Sigmoid colon (tissue), 7 donors: ENCODE measurements around the gene RBM28. TPM values are rescaled to one million over a fixed set of nuclear protein-coding genes. Genes with fewer than 3 reads are reported as not detected.

Experiments
- DNase-seq: peaks from one replicate; pipeline ENCODE4 v3.0.0-alpha.2; 2019
- H3K27ac ChIP-seq, 4 donors: fragments of 200-600 bp; sonication (generic); one replicate each; pipeline ENCODE4 v1.5.1; 2016 to 2019; ENCODE audit warnings: mild to moderate bottlenecking in 1 of 4
- H3K27me3 ChIP-seq, 3 donors: fragments of 200-600 bp; sonication (generic); one replicate each; pipeline ENCODE4 v1.5.1; 2019; ENCODE audit warnings: mild to moderate bottlenecking in 1 of 3
- H3K36me3 ChIP-seq, 4 donors: fragments of 200-600 bp; sonication (generic); one replicate each; pipeline ENCODE4 v1.5.1; 2016 to 2019
- H3K4me1 ChIP-seq, 4 donors: fragments of 200-600 bp; sonication (generic); one replicate each; pipeline ENCODE4 v1.5.1; 2017 to 2019
- H3K4me3 ChIP-seq, 4 donors: fragments of 200-600 bp; sonication (generic); one replicate each; pipeline ENCODE4 v1.5.1; 2017 to 2019; ENCODE audit warnings: mild to moderate bottlenecking in 2 of 4, moderate library complexity in 1 of 4
- H3K9me3 ChIP-seq, 4 donors: fragments of 200-600 bp in 3 of 4; sonication (generic) in 3 of 4; one replicate each; pipeline versions ENCODE4 v1.5.1 to v1.6.1; 2013 to 2019
- CTCF ChIP-seq, 4 experiments: fragments of 450-650 bp in 3 of 4; fragments of 200-600 bp in 1 of 4; IDR thresholded peaks; one replicate each; pipeline ENCODE4 v1.5.1; 2016 to 2019; ENCODE audit warnings: antibody characterized with exemption in 4 of 4, mild to moderate bottlenecking in 3 of 4, moderate library complexity in 2 of 4
- EP300 ChIP-seq, 4 donors: sonication (generic); formaldehyde crosslinking; IDR thresholded peaks; one replicate each; pipeline ENCODE4 v1.6.1; 2017; ENCODE audit warnings: antibody characterized with exemption in 4 of 4
- POLR2A ChIP-seq, 2 donors: fragments of 450-650 bp; IDR thresholded peaks; one replicate each; pipeline ENCODE4 v1.6.1; 2016; ENCODE audit warnings: antibody characterized with exemption in 2 of 2, mild to moderate bottlenecking in 2 of 2, moderate library complexity in 2 of 2
- POLR2AphosphoS5 ChIP-seq, 4 donors: sonication (generic); formaldehyde crosslinking; IDR thresholded peaks; one replicate each; pipeline ENCODE4 v1.6.1; 2017; ENCODE audit warnings: antibody characterized with exemption in 4 of 4
- WGBS, 2 donors: extraction: QIAGEN DNeasy Blood & Tissue Kit; methylation state at CpG; one replicate each; pipeline ENCODE4 v1.1.7; 2013; 5-methylcytosine and 5-hydroxymethylcytosine counted together
- intact Hi-C: fragments of 100-400 bp; cut with DNase I; formaldehyde crosslinking; loops from one replicate; pipeline ENCODE4 v1.15.1; 2023
- polyA plus RNA-seq, 3 donors: library from polyadenylated mRNA; stranded (reverse); fragments of 200-250 nt; gene quantifications; one replicate each; pipeline ENCODE4 v1.2.3, GENCODE V29; 2013
- total RNA-seq, 4 donors: library from RNA; depleted of rRNA; stranded (reverse); fragments of >200 nt; gene quantifications; one replicate each; pipeline ENCODE4 v1.1.0, GENCODE V29; 2016
- donor health status: healthy with polysubstance abuse.
- donor health status: Bipolar disorder and iron deficiency.
- donor health status: healthy.

RBM28 gene
- total and polyA plus RNA-seq, 7 donors, result 6.6 to 36.3 (median 15.1) TPM

GRCh38 chr7:128260069-128260795, 83.5 kb downstream of the RBM28 start:
- no peaks in the 10 kb centered on the region for H3K9me3 ChIP-seq
- no peaks in the 10 kb centered on the region for H3K27me3 ChIP-seq
- 62 to 85% methylated on average over 12 of the region's 12 CpGs for WGBS, 2 donors
- TF ChIP-seq POLR2A (IDR thresholded peaks at IDR 0.05) (no peak), EP300 (IDR thresholded peaks at IDR 0.05) (no peak), CTCF (IDR thresholded peaks at IDR 0.05) (no peak), POLR2AphosphoS5 (IDR thresholded peaks at IDR 0.05) (no peak)
- H3K27ac ChIP-seq, result no peak overlapping the region
- no peaks in the 10 kb centered on the region for H3K4me1 ChIP-seq
- DNase-seq, result no peak
- H3K36me3 ChIP-seq, result no peaks in the 10 kb centered on the region
- intact Hi-C loops, result no loop called here
- no peak overlapping the region for H3K4me3 ChIP-seq

- TF ChIP-seq CTCF (IDR thresholded peaks at IDR 0.05) (no peak), POLR2A (IDR thresholded peaks at IDR 0.05) (no peak), EP300 (IDR thresholded peaks at IDR 0.05) (no peak), POLR2AphosphoS5 (IDR thresholded peaks at IDR 0.05) (no peak)
- intact Hi-C loops, result no loop called here
- Histone ChIP-seq H3K27ac (no peak overlapping the region), H3K4me3 (no peak overlapping the region), H3K9me3 (no peaks in the 10 kb centered on the region), H3K36me3 (no peaks in the 10 kb centered on the region), H3K4me1 (no peaks in the 10 kb centered on the region), H3K27me3 (no peaks in the 10 kb centered on the region)
- 21 to 61% methylated on average over 11 of the region's 11 CpGs for WGBS, 2 donors
- DNase-seq, result no peak
Observed at GRCh38 chr7:128259131-128260061, 84.3 kb downstream of the RBM28 start.

GRCh38 chr7:128257458-128257857, 86.2 kb downstream of the RBM28 start:
- DNase-seq, result no peak
- no peak overlapping the region for H3K27ac ChIP-seq
- intact Hi-C loops, result no loop called here
- no peaks in the 10 kb centered on the region for H3K27me3 ChIP-seq
- TF ChIP-seq POLR2A (IDR thresholded peaks at IDR 0.05), result no peak
- H3K9me3 ChIP-seq, result no peaks in the 10 kb centered on the region
- H3K4me3 ChIP-seq, result no peak overlapping the region
- H3K4me1 ChIP-seq, result no peaks in the 10 kb centered on the region
- H3K36me3 ChIP-seq, result no peaks in the 10 kb centered on the region
- WGBS, 2 donors, result 91% methylated on average over 14 of the region's 14 CpGs

GRCh38 chr7:128255271-128255670, 88.4 kb downstream of the RBM28 start:
- no peaks in the 10 kb centered on the region for H3K4me1 ChIP-seq
- intact Hi-C loops, result no loop called here
- H3K27me3 ChIP-seq, result no peaks in the 10 kb centered on the region
- H3K4me3 ChIP-seq, result no peak overlapping the region
- no peak overlapping the region for H3K27ac ChIP-seq
- TF ChIP-seq POLR2A (IDR thresholded peaks at IDR 0.05) (no peak), POLR2AphosphoS5 (IDR thresholded peaks at IDR 0.05) (no peak), EP300 (IDR thresholded peaks at IDR 0.05) (no peak), CTCF (IDR thresholded peaks at IDR 0.05) (no peak)
- DNase-seq, result no peak
- no peaks in the 10 kb centered on the region for H3K36me3 ChIP-seq
- no peaks in the 10 kb centered on the region for H3K9me3 ChIP-seq
- WGBS, 2 donors, result 83 to 86% methylated on average over 2 of the region's 2 CpGs

- intact Hi-C loops, result no loop called here
- H3K9me3 ChIP-seq, result no peaks in the 10 kb centered on the region
- H3K36me3 ChIP-seq, result no peaks in the 10 kb centered on the region
- no peak overlapping the region for H3K4me3 ChIP-seq
- H3K27ac ChIP-seq, result no peak overlapping the region
- no peaks in the 10 kb centered on the region for H3K4me1 ChIP-seq
- TF ChIP-seq POLR2AphosphoS5 (IDR thresholded peaks at IDR 0.05) (no peak), CTCF (IDR thresholded peaks at IDR 0.05) (no peak)
- 83 to 85% methylated on average over 5 of the region's 5 CpGs for WGBS, 2 donors
- DNase-seq, result no peak
- H3K27me3 ChIP-seq, result no peaks in the 10 kb centered on the region
Observed at GRCh38 chr7:128254470-128254869, 89.2 kb downstream of the RBM28 start.
